ENCODE data around the gene ILF3. TPM values are rescaled to one million over a fixed set of nuclear protein-coding genes. Genes with fewer than 3 reads are reported as not detected.
A peak's percentile ranks its signal among the peaks of the same experiment; 100 is the strongest.

ILF3 gene
- 100 to 1,000 TPM; 651 to 686 (median 684) TPM for total RNA-seq

GRCh38 chr19:10653732-10654609, at the start of gene ILF3:
TSS of gene ILF3 (plus strand) at chr19:10654346. CDS start at chr19:10670606, 16,260 bp downstream.
- peaks cover 16% of the 10 kb centered on the region for H3K36me3 Mint-ChIP-seq (ENCODE audit: insufficient read depth)
- H3K27me3 Mint-ChIP-seq (ENCODE audit: low read depth) = no peaks in the 10 kb centered on the region
- peak within 1 kb of the TSS; percentile 92 for H3K4me3 Mint-ChIP-seq
- H3K9me3 Mint-ChIP-seq = no peaks in the 10 kb centered on the region
- peak; percentile 77 for ATAC-seq
- peak; percentile 100 for DNase-seq
- peaks cover 36% of the 10 kb centered on the region for H3K4me1 Mint-ChIP-seq (ENCODE audit: low read depth)

GRCh38 chr19:10604460-10604980, 49.6 kb upstream of the ILF3 start:
- no peaks in the 10 kb centered on the region for H3K27me3 Mint-ChIP-seq (ENCODE audit: low read depth)
- no peak for DNase-seq
- ATAC-seq = no peak
- peaks cover 29% of the 10 kb centered on the region for H3K4me1 Mint-ChIP-seq (ENCODE audit: low read depth)
- H3K4me3 Mint-ChIP-seq = peak overlapping the region; percentile 95
- peaks cover 3% of the 10 kb centered on the region for H3K36me3 Mint-ChIP-seq (ENCODE audit: insufficient read depth)
- no peaks in the 10 kb centered on the region for H3K9me3 Mint-ChIP-seq

- H3K4me1 Mint-ChIP-seq (ENCODE audit: low read depth) = peaks cover 31% of the 10 kb centered on the region
- ATAC-seq (no peak), DNase-seq (no peak)
- H3K36me3 Mint-ChIP-seq (ENCODE audit: insufficient read depth) = peaks cover 2% of the 10 kb centered on the region
- no peak overlapping the region for H3K4me3 Mint-ChIP-seq
- H3K27me3 Mint-ChIP-seq (ENCODE audit: low read depth) = no peaks in the 10 kb centered on the region
- no peaks in the 10 kb centered on the region for H3K9me3 Mint-ChIP-seq
These were observed 42.2 kb upstream of the ILF3 start for GRCh38 chr19:10611907-10612306.

- Mint-ChIP-seq H3K4me3 (no peak overlapping the region), H3K9me3 (no peaks in the 10 kb centered on the region), H3K4me1 (ENCODE audit: low read depth) (peaks cover 34% of the 10 kb centered on the region), H3K27me3 (ENCODE audit: low read depth) (no peaks in the 10 kb centered on the region), H3K36me3 (ENCODE audit: insufficient read depth) (peaks cover 4% of the 10 kb centered on the region)
- DNase-seq = no peak
- ATAC-seq = no peak
These were observed 41.5 kb upstream of the ILF3 start for GRCh38 chr19:10612499-10613119.

- no peak overlapping the region for H3K4me3 Mint-ChIP-seq
These were observed 38.6 kb upstream of the ILF3 start for GRCh38 chr19:10615429-10616023.

GRCh38 chr19:10617409-10618121, 36.6 kb upstream of the ILF3 start:
- Mint-ChIP-seq H3K27me3 (ENCODE audit: low read depth) (no peaks in the 10 kb centered on the region), H3K36me3 (ENCODE audit: insufficient read depth) (peaks cover 11% of the 10 kb centered on the region), H3K4me3 (no peak overlapping the region), H3K9me3 (no peaks in the 10 kb centered on the region), H3K4me1 (ENCODE audit: low read depth) (peaks cover 42% of the 10 kb centered on the region)
- ATAC-seq = no peak
- no peak for DNase-seq

More at GRCh38 chr19:10615429-10616023, 38.6 kb upstream of the ILF3 start:
- Mint-ChIP-seq H3K36me3 (ENCODE audit: insufficient read depth) (peaks cover 5% of the 10 kb centered on the region), H3K27me3 (ENCODE audit: low read depth) (no peaks in the 10 kb centered on the region), H3K4me1 (ENCODE audit: low read depth) (peaks cover 34% of the 10 kb centered on the region), H3K9me3 (no peaks in the 10 kb centered on the region)
- DNase-seq (no peak), ATAC-seq (no peak)

- Mint-ChIP-seq H3K9me3 (no peaks in the 10 kb centered on the region), H3K36me3 (ENCODE audit: insufficient read depth) (peaks cover 9% of the 10 kb centered on the region), H3K4me3 (no peak overlapping the region), H3K4me1 (ENCODE audit: low read depth) (peaks cover 38% of the 10 kb centered on the region), H3K27me3 (ENCODE audit: low read depth) (no peaks in the 10 kb centered on the region)
- ATAC-seq (no peak), DNase-seq (no peak)
These were observed 35.3 kb upstream of the ILF3 start for GRCh38 chr19:10618846-10619245.

GRCh38 chr19:10620786-10621185, 33.4 kb upstream of the ILF3 start:
- Mint-ChIP-seq H3K27me3 (ENCODE audit: low read depth) (no peaks in the 10 kb centered on the region), H3K9me3 (no peaks in the 10 kb centered on the region), H3K4me3 (no peak overlapping the region), H3K4me1 (ENCODE audit: low read depth) (peaks cover 42% of the 10 kb centered on the region), H3K36me3 (ENCODE audit: insufficient read depth) (peaks cover 9% of the 10 kb centered on the region)
- DNase-seq (no peak), ATAC-seq (no peak)

- ATAC-seq = no peak
- no peak for DNase-seq
- no peak overlapping the region for H3K4me3 Mint-ChIP-seq
- H3K36me3 Mint-ChIP-seq (ENCODE audit: insufficient read depth) = peaks cover 9% of the 10 kb centered on the region
- H3K27me3 Mint-ChIP-seq (ENCODE audit: low read depth) = no peaks in the 10 kb centered on the region
- no peaks in the 10 kb centered on the region for H3K9me3 Mint-ChIP-seq
- peaks cover 42% of the 10 kb centered on the region for H3K4me1 Mint-ChIP-seq (ENCODE audit: low read depth)
These were observed 32.2 kb upstream of the ILF3 start for GRCh38 chr19:10621966-10622365.

- Mint-ChIP-seq H3K27me3 (ENCODE audit: low read depth) (no peaks in the 10 kb centered on the region), H3K4me1 (ENCODE audit: low read depth) (peaks cover 35% of the 10 kb centered on the region), H3K9me3 (no peaks in the 10 kb centered on the region), H3K4me3 (no peak overlapping the region), H3K36me3 (ENCODE audit: insufficient read depth) (peaks cover 16% of the 10 kb centered on the region)
- no peak for DNase-seq
- peak in 1 of 2 donors; percentile 46 for ATAC-seq
These were observed 29.6 kb upstream of the ILF3 start for GRCh38 chr19:10624585-10624984.

- Mint-ChIP-seq H3K27me3 (ENCODE audit: low read depth) (no peaks in the 10 kb centered on the region), H3K4me1 (ENCODE audit: low read depth) (peaks cover 35% of the 10 kb centered on the region)
- no peak for ATAC-seq
These were observed 29.0 kb upstream of the ILF3 start, which contains the start of gene SLC44A2 for GRCh38 chr19:10625003-10625761. TSS of gene SLC44A2 (plus strand) at chr19:10625553. CDS start at chr19:10625634, 81 bp downstream.

GRCh38 chr19:10625762-10626138, 28.4 kb upstream of the ILF3 start:
- DNase-seq = no peak
- Mint-ChIP-seq H3K4me1 (ENCODE audit: low read depth) (peaks cover 32% of the 10 kb centered on the region), H3K9me3 (no peaks in the 10 kb centered on the region), H3K27me3 (ENCODE audit: low read depth) (no peaks in the 10 kb centered on the region), H3K36me3 (ENCODE audit: insufficient read depth) (peaks cover 16% of the 10 kb centered on the region), H3K4me3 (no peak overlapping the region)
- no peak for ATAC-seq

More at GRCh38 chr19:10625003-10625761, 29.0 kb upstream of the ILF3 start, which contains the start of gene SLC44A2:
- H3K4me3 Mint-ChIP-seq = no peak within 1 kb of the TSS
- no peaks in the 10 kb centered on the region for H3K9me3 Mint-ChIP-seq
- peaks cover 16% of the 10 kb centered on the region for H3K36me3 Mint-ChIP-seq (ENCODE audit: insufficient read depth)
- DNase-seq = no peak

- no peaks in the 10 kb centered on the region for H3K27me3 Mint-ChIP-seq (ENCODE audit: low read depth)
- no peaks in the 10 kb centered on the region for H3K4me1 Mint-ChIP-seq (ENCODE audit: low read depth)
These were observed 22.3 kb upstream of the ILF3 start for GRCh38 chr19:10631874-10632273.

More at GRCh38 chr19:10631874-10632273, 22.3 kb upstream of the ILF3 start:
- no peak for DNase-seq
- Mint-ChIP-seq H3K4me3 (no peak overlapping the region), H3K36me3 (ENCODE audit: insufficient read depth) (peaks cover 36% of the 10 kb centered on the region), H3K9me3 (no peaks in the 10 kb centered on the region)
- no peak for ATAC-seq

Measured in activated T-cell treated with anti-CD3 and anti-CD28 coated beads, Interleukin-2, amount 50 U/mL, for 4 hours (primary cell).